Measurements from ENCODE around the gene NPDC1.

- TF ChIP-seq FOXP2 (optimal IDR thresholded peaks at IDR 0.05; ENCODE audit: control extremely low read depth, extremely low read length, insufficient read depth) (no peak), POLR2AphosphoS5 (IDR thresholded peaks at IDR 0.05; ENCODE audit: borderline replicate concordance, low read depth, low read length) (no peak)
Measured at GRCh38 chr9:137065336-137065967, 19.5 kb upstream of the NPDC1 start.

Data from SK-N-MC (cell line).